Smooth muscle cell (in vitro differentiated cells): ENCODE data around the gene LTF. TPM values are rescaled to one million over a fixed set of nuclear protein-coding genes. Genes with fewer than 3 reads are reported as not detected.
A peak's percentile ranks its signal among the peaks of the same experiment; 100 is the strongest.
"Not testable (repeated sequence)": the region's sequence is repeated elsewhere in the genome, so short reads cannot be mapped to it uniquely, and the experiment has no call there.

ENCODE experiments used
- DNase-seq: peaks from one replicate; lab custom pipeline; 2025; ENCODE audit not compliant: unreplicated experiment; lab: John Stamatoyannopoulos, UW
- H2AFZ ChIP-seq: fragments of 200-600 bp; sonication (generic); 2 replicates; pipeline ENCODE4 v1.6.0; 2016; ENCODE audit warnings: antibody characterized with exemption, low read depth, mild to moderate bottlenecking
- H3F3A ChIP-seq: fragments of 200-600 bp; sonication (generic); 2 replicates; pipeline ENCODE4 v1.6.0; 2017; ENCODE audit warnings: antibody characterized with exemption, low read depth
- H3K27ac ChIP-seq: fragments of 200-600 bp; sonication (generic); 2 replicates; pipeline ENCODE4 v1.5.1; 2016; ENCODE audit warnings: low read depth, mild to moderate bottlenecking
- H3K27me3 ChIP-seq: fragments of 200-600 bp; sonication (generic); 2 replicates; pipeline ENCODE4 v1.6.1; 2016; ENCODE audit warnings: low read depth, mild to moderate bottlenecking
- H3K36me3 ChIP-seq: fragments of 200-600 bp; sonication (generic); 2 replicates; pipeline ENCODE4 v1.5.1; 2016; ENCODE audit warnings: low read depth
- H3K4me1 ChIP-seq: fragments of 200-600 bp; sonication (generic); 2 replicates; pipeline ENCODE4 v1.5.1; 2016; ENCODE audit warnings: low read depth
- H3K4me2 ChIP-seq: fragments of 200-600 bp; sonication (generic); 2 replicates; pipeline ENCODE4 v1.6.0; 2016; ENCODE audit warnings: mild to moderate bottlenecking
- H3K4me3 ChIP-seq: fragments of 200-600 bp; sonication (generic); 2 replicates; pipeline ENCODE4 v1.5.1; 2016; ENCODE audit warnings: mild to moderate bottlenecking
- H3K79me2 ChIP-seq: fragments of 200-600 bp; sonication (generic); 2 replicates; pipeline ENCODE4 v1.6.0; 2016; ENCODE audit warnings: low read depth, mild to moderate bottlenecking
- H3K9ac ChIP-seq: fragments of 200-600 bp; sonication (generic); 2 replicates; pipeline ENCODE4 v1.6.0; 2016; ENCODE audit warnings: low read depth
- H3K9me3 ChIP-seq: fragments of 200-600 bp; sonication (generic); replicated peaks from 2 replicates; pipeline ENCODE4 v1.5.1; 2016; ENCODE audit warnings: low read depth
- H4K20me1 ChIP-seq: fragments of 200-600 bp; sonication (generic); 2 replicates; pipeline ENCODE4 v1.6.0; 2016; ENCODE audit warnings: low read depth
- CTCF ChIP-seq: fragments of 200-600 bp; sonication (generic); IDR thresholded peaks from 2 replicates; pipeline ENCODE4 v1.5.1; 2017; ENCODE audit warnings: borderline replicate concordance, mild to moderate bottlenecking, antibody characterized with exemption; ENCODE audit not compliant: insufficient read depth, poor library complexity, severe bottlenecking
- WGBS: methylation state at CpG from one replicate; pipeline ENCODE4 v1.1.7; 2016; ENCODE audit warnings: low lambda C conversion rate; 5-methylcytosine and 5-hydroxymethylcytosine counted together
- polyA plus RNA-seq: library from polyadenylated mRNA; unstranded; fragments of >200 nt; fragmentation: Nextera tagmentation; extraction: Ambion mirVana; gene quantifications from 2 replicates; pipeline ENCODE4 v1.2.1, GENCODE V29; 2016
- total RNA-seq: library from RNA; depleted of rRNA; stranded (reverse); fragments of >200 nt; gene quantifications from 2 replicates; pipeline ENCODE4 v1.2.3, GENCODE V29; 2014

LTF gene
- total and polyA plus RNA-seq, 2 experiments from 2014 or later = not detected

GRCh38 chr3:46495901-46496456, 31.3 kb upstream of the LTF start:
- Histone ChIP-seq H2AFZ (no peak overlapping the region), H3K79me2 (no peaks in the 10 kb centered on the region), H3K9me3 (no peaks in the 10 kb centered on the region), H3K4me1 (peaks cover 5% of the 10 kb centered on the region), H3K36me3 (no peaks in the 10 kb centered on the region), H3K9ac (peak overlapping the region; percentile 15), H3K27me3 (no peaks in the 10 kb centered on the region), H3F3A (peaks cover 12% of the 10 kb centered on the region), H4K20me1 (no peaks in the 10 kb centered on the region), H3K27ac (peak overlapping the region; percentile 83), H3K4me2 (peak overlapping the region; percentile 26), H3K4me3 (no peak overlapping the region)
- DNase-seq = no peak
- no peak for TF ChIP-seq CTCF
- 8% methylated on average over 5 of the region's 5 CpGs for WGBS

GRCh38 chr3:46494491-46494890, 29.8 kb upstream of the LTF start:
- not testable (repeated sequence) for H3K27me3 ChIP-seq, H3K9ac ChIP-seq, H3K36me3 ChIP-seq, H3K4me2 ChIP-seq, H4K20me1 ChIP-seq, H2AFZ ChIP-seq, H3K27ac ChIP-seq, H3K4me3 ChIP-seq, H3K9me3 ChIP-seq, H3K79me2 ChIP-seq, H3K4me1 ChIP-seq, DNase-seq
- WGBS = 98% methylated on average over 16 of the region's 33 CpGs
- peaks cover 12% of the 10 kb centered on the region for H3F3A ChIP-seq

GRCh38 chr3:46492890-46493547, 28.3 kb upstream of the LTF start:
- no peak for TF ChIP-seq CTCF

GRCh38 chr3:46491089-46492070, 26.7 kb upstream of the LTF start:
- Histone ChIP-seq H3K4me3 (no peak overlapping the region), H3K9me3 (no peaks in the 10 kb centered on the region), H3K27me3 (no peaks in the 10 kb centered on the region), H4K20me1 (no peaks in the 10 kb centered on the region), H2AFZ (no peak overlapping the region), H3K27ac (peak overlapping the region; percentile 59), H3K36me3 (no peaks in the 10 kb centered on the region), H3F3A (peaks cover 12% of the 10 kb centered on the region), H3K79me2 (no peaks in the 10 kb centered on the region), H3K4me1 (no peaks in the 10 kb centered on the region), H3K4me2 (peak overlapping the region; percentile 46), H3K9ac (no peak overlapping the region)
- no peak for DNase-seq
- no peak for TF ChIP-seq CTCF
- WGBS = 51% methylated on average over 11 of the region's 11 CpGs

More at GRCh38 chr3:46492890-46493547, 28.3 kb upstream of the LTF start:
- 95% methylated on average over 6 of the region's 6 CpGs for WGBS
- Histone ChIP-seq H3K79me2 (no peaks in the 10 kb centered on the region), H4K20me1 (no peaks in the 10 kb centered on the region), H3K4me2 (no peak overlapping the region), H3K4me3 (no peak overlapping the region), H2AFZ (no peak overlapping the region), H3K9ac (no peak overlapping the region), H3F3A (peaks cover 12% of the 10 kb centered on the region), H3K36me3 (no peaks in the 10 kb centered on the region), H3K27me3 (no peaks in the 10 kb centered on the region), H3K27ac (no peak overlapping the region), H3K9me3 (no peaks in the 10 kb centered on the region), H3K4me1 (no peaks in the 10 kb centered on the region)
- DNase-seq = no peak
